ENCODE data around the gene CHN2. TPM values are rescaled to one million over a fixed set of nuclear protein-coding genes. Genes with fewer than 3 reads are reported as not detected.

Gene CHN2
- total RNA-seq, 5 donors from 2014 or later (not counting 1 experiment from before 2014, with no cell fraction given) = 4.5 to 9.0 (median 6.6) TPM

DNA sequence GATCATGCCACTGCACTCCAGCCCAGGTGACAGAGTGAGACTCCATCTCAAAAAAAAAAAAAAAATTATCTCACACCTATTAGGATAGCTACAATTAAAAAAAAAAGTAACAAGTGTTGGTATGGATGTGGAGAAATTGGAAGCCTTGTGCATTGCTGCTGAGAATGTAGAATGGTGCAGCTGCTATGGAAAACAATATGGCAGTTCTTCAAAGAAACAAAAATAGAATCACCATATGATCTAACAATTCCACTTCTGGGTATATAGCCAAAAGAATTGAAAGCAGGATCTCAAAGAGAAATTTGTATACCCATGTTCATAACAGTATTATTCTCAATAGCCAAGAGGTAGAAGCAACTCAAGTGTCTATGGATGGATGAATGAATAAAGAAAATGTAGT, 225.4 kb downstream of the CHN2 start:
- Histone ChIP-seq H3K4me3 (ENCODE audit: control insufficient read depth in 1 of 2, extremely low read depth in 1 of 2, low read length in 1 of 2) (no peak overlapping the region), H3K9me3 (no peaks in the 10 kb centered on the region), H3K4me1 (ENCODE audit: control insufficient read depth in 1 of 2, extremely low read depth in 1 of 2, insufficient read depth in 2 of 2, low read length in 2 of 2) (no peaks in the 10 kb centered on the region), H3K27me3 (replicated peaks in 1 of 2; ENCODE audit: control insufficient read depth in 2 of 2, extremely low read depth in 1 of 2, insufficient read depth in 2 of 2, low read length in 1 of 2) (no peaks in the 10 kb centered on the region), H3K36me3 (ENCODE audit: control insufficient read depth in 2 of 2, extremely low read depth in 1 of 2, insufficient read depth in 1 of 2, low read length in 1 of 2) (no peaks in the 10 kb centered on the region), H3K27ac (ENCODE audit: low read length) (no peak overlapping the region)
- Mint-ChIP-seq H3K27ac (no peak overlapping the region), H3K4me1 (no peaks in the 10 kb centered on the region), H3K9me3 (no peaks in the 10 kb centered on the region), H3K4me3 (no peak overlapping the region), H3K36me3 (no peaks in the 10 kb centered on the region), H3K27me3 (no peaks in the 10 kb centered on the region)
- no peak for DNase-seq
- ChIA-PET POLR2A (no interaction called here), CTCF (interaction anchor here in 1 of 2 donors (0.7 kb wide), 1 partner anchor 231 kb away, joined by 3 read pairs; no protein-coding TSS in a partner anchor)
- ATAC-seq (replicated peaks in 1 of 4) = no peak

DNA sequence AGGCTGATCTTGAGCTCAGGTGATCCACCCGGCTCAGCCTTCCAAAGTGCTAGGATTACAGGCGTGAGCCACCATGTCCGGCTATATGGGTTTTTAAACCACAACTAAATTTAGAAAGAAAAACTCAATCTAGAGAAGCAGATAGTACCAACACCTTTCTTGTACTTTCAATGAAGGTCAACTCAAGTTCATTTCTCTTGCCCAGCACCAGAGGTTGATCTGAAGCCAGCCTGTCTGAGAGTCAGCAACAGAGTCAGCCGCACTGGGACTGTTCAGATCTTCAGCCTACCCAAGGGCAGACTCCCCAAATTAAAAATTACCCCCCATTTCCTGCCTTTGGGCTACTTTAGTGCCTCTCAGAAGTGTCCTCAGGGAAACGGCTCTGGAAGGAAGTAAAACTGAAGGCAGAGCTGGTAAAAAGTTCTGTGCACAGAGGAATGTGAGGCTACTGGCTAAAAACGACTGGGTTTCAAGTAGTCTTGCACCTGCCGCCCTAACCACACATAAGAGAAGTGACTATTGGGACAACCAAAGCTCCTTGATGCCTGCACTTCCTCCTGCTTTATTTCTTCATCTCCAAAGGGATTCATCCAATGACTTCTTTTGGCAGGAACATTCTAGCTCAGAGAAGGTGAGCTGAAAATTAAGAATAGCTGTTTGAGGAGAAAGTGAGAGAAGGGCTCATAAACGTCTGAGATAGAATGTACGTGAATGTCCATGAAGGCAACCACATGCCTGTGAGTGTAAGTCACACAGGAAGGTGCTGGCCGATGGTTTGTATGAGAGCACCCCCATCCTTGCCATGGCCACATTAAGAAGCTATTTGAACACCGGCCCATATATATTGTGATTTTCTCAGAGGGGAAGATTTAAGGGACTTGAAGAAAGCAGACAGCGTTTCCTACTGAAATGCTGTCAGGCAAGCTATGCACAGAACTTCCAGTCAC, 226.7 kb downstream of the CHN2 start:
- no peaks in the 10 kb centered on the region for H3K27me3 ChIP-seq (replicated peaks in 1 of 2; ENCODE audit: control insufficient read depth in 2 of 2, extremely low read depth in 1 of 2, insufficient read depth in 2 of 2, low read length in 1 of 2)
- H3K9me3 Mint-ChIP-seq = no peaks in the 10 kb centered on the region

DNA sequence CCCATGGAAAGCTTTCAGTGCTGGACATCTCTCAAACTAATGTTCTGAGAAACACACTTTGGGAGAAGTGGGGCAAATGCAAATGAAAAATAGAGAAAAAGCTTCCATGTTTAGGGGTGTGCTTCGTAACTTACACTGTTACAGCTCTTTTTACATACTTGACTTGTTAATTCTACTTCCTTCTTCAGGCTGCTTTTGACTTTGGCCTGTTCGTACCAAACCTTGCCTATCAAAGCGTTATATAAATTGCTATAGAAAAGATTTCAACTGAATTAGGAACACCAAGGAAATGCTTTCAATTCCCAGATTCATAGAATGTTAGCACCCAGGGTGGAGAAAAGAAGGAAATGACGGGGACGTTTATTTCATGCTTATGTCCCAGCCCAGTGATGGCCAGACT, 228.3 kb downstream of the CHN2 start:
- Histone ChIP-seq H3K36me3 (ENCODE audit: control insufficient read depth in 2 of 2, extremely low read depth in 1 of 2, insufficient read depth in 1 of 2, low read length in 1 of 2) (no peaks in the 10 kb centered on the region), H3K4me1 (ENCODE audit: control insufficient read depth in 1 of 2, extremely low read depth in 1 of 2, insufficient read depth in 2 of 2, low read length in 2 of 2) (no peaks in the 10 kb centered on the region), H3K27me3 (replicated peaks in 1 of 2; ENCODE audit: control insufficient read depth in 2 of 2, extremely low read depth in 1 of 2, insufficient read depth in 2 of 2, low read length in 1 of 2) (no peaks in the 10 kb centered on the region), H3K4me3 (ENCODE audit: control insufficient read depth in 1 of 2, extremely low read depth in 1 of 2, low read length in 1 of 2) (no peak overlapping the region), H3K9me3 (no peaks in the 10 kb centered on the region), H3K27ac (ENCODE audit: low read length) (no peak overlapping the region)
- Mint-ChIP-seq H3K27ac (no peak overlapping the region), H3K4me3 (no peak overlapping the region), H3K36me3 (no peaks in the 10 kb centered on the region), H3K9me3 (no peaks in the 10 kb centered on the region), H3K4me1 (no peaks in the 10 kb centered on the region), H3K27me3 (no peaks in the 10 kb centered on the region)
- no peak for DNase-seq
- ChIA-PET POLR2A (no interaction called here), CTCF (no interaction called here)
- WGBS (ENCODE audit: insufficient coverage) = 94% methylated on average over 2 of the region's 5 CpGs
- no peak for ATAC-seq (replicated peaks in 1 of 4)

More for the DNA sequence above, 226.7 kb downstream of the CHN2 start:
- Mint-ChIP-seq H3K4me1 (no peaks in the 10 kb centered on the region), H3K36me3 (no peaks in the 10 kb centered on the region), H3K27ac (no peak overlapping the region), H3K27me3 (no peaks in the 10 kb centered on the region), H3K4me3 (no peak overlapping the region)
- Histone ChIP-seq H3K4me3 (ENCODE audit: control insufficient read depth in 1 of 2, extremely low read depth in 1 of 2, low read length in 1 of 2) (no peak overlapping the region), H3K9me3 (no peaks in the 10 kb centered on the region), H3K27ac (ENCODE audit: low read length) (no peak overlapping the region), H3K4me1 (ENCODE audit: control insufficient read depth in 1 of 2, extremely low read depth in 1 of 2, insufficient read depth in 2 of 2, low read length in 2 of 2) (no peaks in the 10 kb centered on the region), H3K36me3 (ENCODE audit: control insufficient read depth in 2 of 2, extremely low read depth in 1 of 2, insufficient read depth in 1 of 2, low read length in 1 of 2) (no peaks in the 10 kb centered on the region)
- POLR2A ChIA-PET = no interaction called here
- ATAC-seq (replicated peaks in 1 of 4) (no peak), DNase-seq (no peak)
- CTCF ChIA-PET = interaction anchor here in 1 of 2 donors (0.5 to 0.6 kb wide), 4 partner anchors 31 to 883 kb away, joined by 3 to 6 read pairs (median 6); no protein-coding TSS in a partner anchor
- 92% methylated on average over 3 of the region's 12 CpGs for WGBS (ENCODE audit: insufficient coverage)

DNA sequence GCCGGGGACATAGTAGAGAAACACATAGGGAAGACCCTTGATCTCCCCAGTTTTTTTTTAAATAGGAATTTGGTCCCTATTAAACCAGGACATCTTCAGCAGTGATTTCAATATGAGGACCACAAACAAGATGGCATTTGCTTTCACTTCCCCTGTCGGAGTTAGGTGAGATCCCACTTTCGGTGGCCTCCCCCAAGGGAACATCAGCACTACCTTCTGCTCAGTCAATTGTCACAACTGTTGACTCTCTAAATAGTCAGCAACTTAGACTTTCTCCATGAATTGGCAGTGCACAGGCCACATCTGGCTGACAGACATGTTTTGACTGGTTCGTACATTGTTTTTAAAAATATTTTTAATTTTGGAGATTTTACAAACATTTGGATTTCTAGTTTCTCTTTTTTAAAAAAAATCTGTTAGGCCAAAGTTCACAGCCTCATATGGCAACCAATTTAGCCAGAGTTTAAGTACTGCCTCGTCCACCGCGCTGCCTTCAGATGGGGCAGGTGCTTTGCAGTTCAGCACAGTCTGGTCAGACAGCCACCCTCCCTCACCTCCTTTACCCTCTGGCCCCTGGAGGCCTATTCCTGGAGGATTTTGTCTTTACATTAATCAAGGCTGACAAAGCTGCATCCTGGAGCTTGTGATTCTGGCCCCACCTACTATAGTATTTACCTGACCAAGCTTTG, 229.9 kb downstream of the CHN2 start:
- H3K36me3 Mint-ChIP-seq = no peaks in the 10 kb centered on the region
- H3K4me3 ChIP-seq (ENCODE audit: control insufficient read depth in 1 of 2, extremely low read depth in 1 of 2, low read length in 1 of 2) = no peak overlapping the region
- H3K27me3 Mint-ChIP-seq = no peaks in the 10 kb centered on the region
- 93% methylated on average over 3 of the region's 7 CpGs for WGBS (ENCODE audit: insufficient coverage)
- H3K4me3 Mint-ChIP-seq = no peak overlapping the region
- ChIA-PET CTCF (no interaction called here), POLR2A (no interaction called here)
- no peaks in the 10 kb centered on the region for H3K27me3 ChIP-seq (replicated peaks in 1 of 2; ENCODE audit: control insufficient read depth in 2 of 2, extremely low read depth in 1 of 2, insufficient read depth in 2 of 2, low read length in 1 of 2)
- H3K27ac ChIP-seq (ENCODE audit: low read length) = no peak overlapping the region
- no peaks in the 10 kb centered on the region for H3K4me1 ChIP-seq (ENCODE audit: control insufficient read depth in 1 of 2, extremely low read depth in 1 of 2, insufficient read depth in 2 of 2, low read length in 2 of 2)
- H3K36me3 ChIP-seq (ENCODE audit: control insufficient read depth in 2 of 2, extremely low read depth in 1 of 2, insufficient read depth in 1 of 2, low read length in 1 of 2) = no peaks in the 10 kb centered on the region
- H3K9me3 Mint-ChIP-seq = no peaks in the 10 kb centered on the region
- H3K9me3 ChIP-seq = no peaks in the 10 kb centered on the region
- no peak overlapping the region for H3K27ac Mint-ChIP-seq
- H3K4me1 Mint-ChIP-seq = no peaks in the 10 kb centered on the region
- DNase-seq (no peak), ATAC-seq (replicated peaks in 1 of 4) (no peak)

DNA sequence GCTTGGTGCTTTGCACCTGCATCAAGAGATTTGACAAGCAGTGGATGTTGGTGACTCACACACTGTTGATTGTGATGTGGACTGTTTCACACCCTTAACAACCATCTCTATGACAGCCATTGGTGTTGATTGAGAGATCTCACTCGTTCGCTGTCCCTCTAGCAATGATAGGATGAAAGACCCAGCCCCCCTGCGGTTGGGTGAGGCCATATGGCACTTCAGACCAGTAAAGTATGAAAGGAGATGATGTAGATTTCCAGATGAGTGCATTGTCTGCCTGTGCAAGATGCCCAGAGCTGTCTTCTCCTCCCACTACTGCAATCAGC, 230.4 kb downstream of the CHN2 start:
- no peaks in the 10 kb centered on the region for H3K36me3 ChIP-seq (ENCODE audit: control insufficient read depth in 2 of 2, extremely low read depth in 1 of 2, insufficient read depth in 1 of 2, low read length in 1 of 2)
- Mint-ChIP-seq H3K4me3 (no peak overlapping the region), H3K9me3 (no peaks in the 10 kb centered on the region), H3K36me3 (no peaks in the 10 kb centered on the region), H3K4me1 (no peaks in the 10 kb centered on the region), H3K27me3 (no peaks in the 10 kb centered on the region), H3K27ac (no peak overlapping the region)
- no peak overlapping the region for H3K27ac ChIP-seq (ENCODE audit: low read length)
- H3K27me3 ChIP-seq (replicated peaks in 1 of 2; ENCODE audit: control insufficient read depth in 2 of 2, extremely low read depth in 1 of 2, insufficient read depth in 2 of 2, low read length in 1 of 2) = no peaks in the 10 kb centered on the region
- ATAC-seq (replicated peaks in 1 of 4) (no peak), DNase-seq (no peak)
- H3K9me3 ChIP-seq = no peaks in the 10 kb centered on the region
- no peak overlapping the region for H3K4me3 ChIP-seq (ENCODE audit: control insufficient read depth in 1 of 2, extremely low read depth in 1 of 2, low read length in 1 of 2)
- CTCF ChIA-PET = no interaction called here
- no CpG with 5 or more reads among the region's 3 CpGs for WGBS (ENCODE audit: insufficient coverage)
- POLR2A ChIA-PET = no interaction called here
- no peaks in the 10 kb centered on the region for H3K4me1 ChIP-seq (ENCODE audit: control insufficient read depth in 1 of 2, extremely low read depth in 1 of 2, insufficient read depth in 2 of 2, low read length in 2 of 2)

DNA sequence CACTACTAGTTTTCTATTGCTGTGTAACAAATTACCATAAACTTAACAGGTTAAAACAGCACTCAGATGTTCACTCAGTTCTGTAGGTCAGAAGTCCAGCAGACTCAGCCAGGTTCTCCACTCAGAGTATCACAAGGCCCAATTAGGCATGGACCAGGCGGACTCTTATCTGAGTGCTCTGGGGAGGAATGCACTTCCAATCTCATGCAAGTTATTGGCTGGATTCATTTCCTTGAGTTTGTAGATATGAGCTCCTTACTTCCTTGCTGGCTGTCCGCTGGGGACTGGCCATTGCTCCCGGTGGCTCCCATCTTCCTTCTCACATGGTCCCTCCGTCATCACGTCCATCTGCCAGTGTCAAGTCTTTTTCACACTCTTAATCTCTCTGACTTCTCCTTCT, 232.0 kb downstream of the CHN2 start:
- H3K4me3 Mint-ChIP-seq = no peak overlapping the region

More for the DNA sequence above, 232.0 kb downstream of the CHN2 start:
- Histone ChIP-seq H3K4me3 (ENCODE audit: control insufficient read depth in 1 of 2, extremely low read depth in 1 of 2, low read length in 1 of 2) (no peak overlapping the region), H3K27ac (ENCODE audit: low read length) (no peak overlapping the region), H3K36me3 (ENCODE audit: control insufficient read depth in 2 of 2, extremely low read depth in 1 of 2, insufficient read depth in 1 of 2, low read length in 1 of 2) (no peaks in the 10 kb centered on the region), H3K27me3 (replicated peaks in 1 of 2; ENCODE audit: control insufficient read depth in 2 of 2, extremely low read depth in 1 of 2, insufficient read depth in 2 of 2, low read length in 1 of 2) (no peaks in the 10 kb centered on the region), H3K9me3 (no peaks in the 10 kb centered on the region), H3K4me1 (ENCODE audit: control insufficient read depth in 1 of 2, extremely low read depth in 1 of 2, insufficient read depth in 2 of 2, low read length in 2 of 2) (no peaks in the 10 kb centered on the region)
- Mint-ChIP-seq H3K27me3 (no peaks in the 10 kb centered on the region), H3K27ac (no peak overlapping the region), H3K36me3 (no peaks in the 10 kb centered on the region), H3K4me1 (no peaks in the 10 kb centered on the region), H3K9me3 (no peaks in the 10 kb centered on the region)
- WGBS (ENCODE audit: insufficient coverage) = 100% methylated on average over 3 of the region's 5 CpGs
- ATAC-seq (replicated peaks in 1 of 4) (no peak), DNase-seq (no peak)
- ChIA-PET POLR2A (no interaction called here), CTCF (no interaction called here)

All from T-cell (primary cell).